Fibroblast of the aortic adventitia (primary cell): ENCODE data around the gene ZBED1. TPM values are rescaled to one million over a fixed set of nuclear protein-coding genes. Genes with fewer than 3 reads are reported as not detected.

Experiments
- DNase-seq: peaks from one replicate; pipeline ENCODE4 v3.0.0-alpha.2; 2010; ENCODE audit warnings: low read depth
- H3K4me3 ChIP-seq: 2 replicates; pipeline ENCODE4 v1.5.1; 2011; ENCODE audit warnings: low read depth, mild to moderate bottlenecking, control low read depth, low read length, moderate library complexity
- total RNA-seq: library from RNA; depleted of rRNA; stranded (reverse); fragments of >200 nt; gene quantifications from 2 replicates; pipeline ENCODE4 v1.2.3, GENCODE V29; 2012; ENCODE audit warnings: low replicate concordance
- TF ChIP-seq, protein P1 (sequence below): IDR thresholded peaks from 2 replicates; pipeline ENCODE4 v1.5.1; 2011; ENCODE audit warnings: mild to moderate bottlenecking, low read length, control low read depth, inconsistent platforms; ENCODE audit not compliant: insufficient read depth

Gene ZBED1
- total RNA-seq, 1 donor, result 25.3 TPM

DNA sequence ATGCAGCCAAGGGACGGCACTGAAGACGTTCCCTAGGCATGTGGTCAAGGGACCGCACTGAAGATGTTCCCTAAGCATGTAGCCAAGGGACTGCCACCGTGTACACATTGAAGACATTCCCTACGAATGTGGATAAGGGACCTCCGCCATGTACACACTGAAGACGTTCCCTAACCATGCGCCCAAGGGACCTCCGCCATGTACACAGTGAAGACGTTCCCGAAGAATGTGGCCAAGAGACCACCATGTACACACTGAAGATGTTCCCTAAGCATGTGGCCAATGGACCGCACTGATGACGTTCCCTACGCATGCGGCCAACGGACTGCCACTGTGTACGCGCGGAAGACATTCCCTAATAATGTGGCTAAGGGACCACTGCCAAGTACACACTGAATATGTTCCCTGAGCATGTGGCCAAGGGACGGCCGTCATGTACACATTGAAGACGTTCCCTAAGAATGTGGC lies 48.4 kb downstream of the ZBED1 start:
- no peak for DNase-seq
- TF ChIP-seq, protein P1, sequence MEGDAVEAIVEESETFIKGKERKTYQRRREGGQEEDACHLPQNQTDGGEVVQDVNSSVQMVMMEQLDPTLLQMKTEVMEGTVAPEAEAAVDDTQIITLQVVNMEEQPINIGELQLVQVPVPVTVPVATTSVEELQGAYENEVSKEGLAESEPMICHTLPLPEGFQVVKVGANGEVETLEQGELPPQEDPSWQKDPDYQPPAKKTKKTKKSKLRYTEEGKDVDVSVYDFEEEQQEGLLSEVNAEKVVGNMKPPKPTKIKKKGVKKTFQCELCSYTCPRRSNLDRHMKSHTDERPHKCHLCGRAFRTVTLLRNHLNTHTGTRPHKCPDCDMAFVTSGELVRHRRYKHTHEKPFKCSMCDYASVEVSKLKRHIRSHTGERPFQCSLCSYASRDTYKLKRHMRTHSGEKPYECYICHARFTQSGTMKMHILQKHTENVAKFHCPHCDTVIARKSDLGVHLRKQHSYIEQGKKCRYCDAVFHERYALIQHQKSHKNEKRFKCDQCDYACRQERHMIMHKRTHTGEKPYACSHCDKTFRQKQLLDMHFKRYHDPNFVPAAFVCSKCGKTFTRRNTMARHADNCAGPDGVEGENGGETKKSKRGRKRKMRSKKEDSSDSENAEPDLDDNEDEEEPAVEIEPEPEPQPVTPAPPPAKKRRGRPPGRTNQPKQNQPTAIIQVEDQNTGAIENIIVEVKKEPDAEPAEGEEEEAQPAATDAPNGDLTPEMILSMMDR, result no peak
- no peak overlapping the region for H3K4me3 ChIP-seq

DNA sequence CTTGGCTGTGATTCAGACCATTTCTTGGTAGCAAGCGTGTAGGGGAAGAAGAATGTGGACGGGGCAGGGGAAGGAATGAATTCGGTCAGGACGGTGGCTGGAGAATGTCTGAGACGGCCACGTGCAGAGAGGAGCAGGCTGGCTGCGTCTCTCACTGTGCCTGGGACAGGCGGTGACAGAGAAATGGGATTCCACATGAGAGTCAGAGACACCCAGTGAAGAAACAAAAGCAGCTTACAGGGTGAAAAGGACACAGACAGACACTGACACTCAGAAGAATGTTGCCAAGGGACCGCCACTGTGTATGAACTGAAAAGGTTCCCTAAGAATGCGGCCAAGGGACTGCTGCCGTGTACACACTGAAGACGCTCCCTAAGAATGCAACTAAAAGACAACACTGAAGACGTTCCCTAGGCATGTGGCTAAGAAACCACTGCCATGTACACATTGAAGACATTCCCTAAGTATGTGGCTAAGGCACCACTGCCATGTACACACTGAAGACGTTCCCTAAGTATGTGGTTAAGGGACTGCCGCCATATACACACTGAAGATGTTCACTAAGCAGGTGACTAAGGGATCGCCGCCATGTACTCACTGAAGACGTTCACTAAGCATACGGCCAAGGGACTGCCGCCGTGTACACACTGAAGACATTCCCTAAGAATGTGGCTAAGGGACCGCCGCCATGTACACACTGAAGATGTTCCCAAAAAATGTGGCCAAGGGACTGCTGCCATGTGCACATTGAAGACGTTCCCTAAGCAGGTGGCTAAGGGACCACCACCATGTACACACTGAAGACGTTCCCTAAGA lies 49.1 kb downstream of the ZBED1 start:
- no peak overlapping the region for H3K4me3 ChIP-seq
- TF ChIP-seq, protein P1, result no peak
- peak; percentile 52 for DNase-seq

DNA sequence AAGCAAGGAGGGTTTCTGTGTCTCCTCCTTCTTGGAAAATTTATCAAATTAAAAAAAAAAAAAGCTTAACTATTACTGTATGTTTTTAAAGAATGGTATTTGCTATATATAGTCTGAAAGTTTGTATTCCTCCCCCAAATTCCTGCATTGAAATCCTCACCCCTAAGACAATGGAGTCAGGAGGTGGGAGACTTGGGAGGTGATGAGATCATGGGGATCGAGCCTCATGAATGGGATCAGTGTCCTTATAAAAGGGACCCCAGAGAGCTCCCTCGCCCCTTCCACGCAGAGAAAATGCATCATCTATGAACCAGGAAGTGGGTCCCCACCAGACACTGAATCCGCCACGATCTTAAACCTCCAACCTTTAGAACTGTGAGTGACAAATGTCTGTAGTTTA lies 50.1 kb downstream of the ZBED1 start:
- DNase-seq, result no peak
- TF ChIP-seq, protein P1, result no peak
- no peak overlapping the region for H3K4me3 ChIP-seq

DNA sequence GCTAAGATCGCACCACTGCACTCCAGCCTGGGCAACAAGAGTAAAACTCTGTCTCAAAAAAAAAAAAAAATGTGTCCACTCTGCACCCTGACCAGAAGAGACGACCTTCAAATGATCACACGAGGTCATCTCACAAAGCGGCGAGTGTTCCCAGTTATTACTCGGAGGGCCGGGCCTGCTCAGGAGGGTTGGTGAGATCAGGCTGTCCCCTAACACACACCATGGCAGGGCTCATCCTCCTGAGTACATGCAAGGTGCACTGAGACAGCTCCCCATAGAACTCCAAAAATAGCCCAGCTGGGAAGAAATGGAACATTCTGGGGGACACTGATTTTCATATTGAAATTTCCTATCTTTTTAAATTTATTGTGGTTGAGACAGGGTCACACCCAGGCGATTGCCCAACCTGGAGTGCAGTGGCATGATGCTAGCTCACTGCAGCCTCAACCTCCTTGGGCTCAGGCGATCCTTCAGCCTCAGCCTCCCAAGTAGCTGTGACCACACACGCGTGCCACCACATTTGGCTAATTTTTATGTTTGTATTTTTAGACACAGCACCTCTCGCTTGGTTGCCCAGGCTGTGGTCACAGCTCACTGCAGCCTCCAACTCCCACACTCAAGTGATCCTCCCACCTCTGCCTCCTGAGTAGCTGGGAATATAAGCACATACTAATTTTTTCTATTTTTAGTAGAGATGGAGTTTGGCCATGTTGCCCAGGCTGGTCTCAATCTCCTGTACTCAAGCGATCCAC lies 51.5 kb downstream of the ZBED1 start:
- TF ChIP-seq, protein P1, result no peak

DNA sequence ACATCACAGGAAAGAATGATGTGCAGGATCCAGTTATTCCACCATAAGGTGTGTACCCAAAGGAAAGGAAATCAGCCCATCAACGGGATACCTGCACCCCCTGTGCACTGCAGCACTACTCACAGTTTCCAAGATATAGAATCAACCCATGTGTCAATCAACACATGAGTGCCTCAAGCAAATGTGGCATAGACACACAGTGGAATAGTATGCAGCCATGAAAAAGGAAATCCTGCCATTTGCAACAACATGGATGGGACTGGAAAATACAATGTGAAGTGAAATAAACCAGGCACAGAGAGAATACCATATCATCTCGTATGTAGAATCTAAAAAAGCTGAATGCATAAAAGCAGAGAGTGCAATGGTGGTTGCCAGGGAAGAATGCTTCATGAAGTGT lies 53.3 kb downstream of the ZBED1 start:
- H3K4me3 ChIP-seq, result no peak overlapping the region
- TF ChIP-seq, protein P1, result no peak
- DNase-seq, result no peak

More for the DNA sequence above, 51.5 kb downstream of the ZBED1 start:
- DNase-seq, result no peak
- no peak overlapping the region for H3K4me3 ChIP-seq

DNA sequence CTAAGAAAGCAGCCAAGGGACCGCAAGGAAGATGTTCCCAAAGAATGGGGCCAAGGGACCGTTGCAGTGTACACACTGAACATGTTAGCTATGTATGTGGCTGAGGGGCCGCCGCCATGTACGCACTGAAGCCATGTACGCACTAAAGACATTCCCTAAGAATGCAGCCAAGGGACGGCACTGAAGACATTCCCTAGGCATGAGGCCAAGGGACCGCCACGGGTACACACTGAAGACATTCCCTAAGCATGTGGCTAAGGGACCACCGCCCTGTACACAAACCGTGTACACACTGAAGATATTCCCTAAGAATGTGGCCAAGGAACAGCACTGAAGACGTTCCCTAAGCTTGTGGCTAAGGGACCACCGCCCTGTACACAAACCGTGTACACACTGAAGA lies 54.0 kb downstream of the ZBED1 start:
- DNase-seq, result no peak
- TF ChIP-seq, protein P1, result no peak

More for the DNA sequence above, 54.0 kb downstream of the ZBED1 start:
- H3K4me3 ChIP-seq, result no peak overlapping the region
